Measurements from ENCODE around the gene HIPK1. TPM values are rescaled to one million over a fixed set of nuclear protein-coding genes. Genes with fewer than 3 reads are reported as not detected.

The HIPK1 gene
- total RNA-seq, 3 donors from 2014 or later (not counting 1 experiment from before 2014, with no cell fraction given): 238 to 283 (median 261) TPM

- H3K4me3 Mint-ChIP-seq: no peak overlapping the region
- Histone ChIP-seq H3K4me3 (ENCODE audit: low read length) (no peak overlapping the region), H3K4me1 (ENCODE audit: control insufficient read depth, insufficient read depth, low read length) (peaks cover 18% of the 10 kb centered on the region), H3K27ac (ENCODE audit: low read length) (no peak overlapping the region), H3K9me3 (ENCODE audit: control insufficient read depth, insufficient read depth, low read length) (no peaks in the 10 kb centered on the region), H3K27me3 (ENCODE audit: control insufficient read depth, insufficient read depth, low read length) (no peaks in the 10 kb centered on the region), H3K36me3 (ENCODE audit: control insufficient read depth, insufficient read depth, low read length) (peaks cover 32% of the 10 kb centered on the region)
- DNase-seq (no peak), ATAC-seq (no peak)
- H3K27me3 Mint-ChIP-seq (ENCODE audit: low read depth in 2 of 2): no peaks in the 10 kb centered on the region
- TF ChIP-seq CTCF (IDR thresholded peaks at IDR 0.05): no peak
- intact Hi-C loops (cut with micrococcal nuclease): no loop called here
- H3K27ac Mint-ChIP-seq: peak overlapping the region in 1 of 2 donors; percentile 43
- peaks cover 23% of the 10 kb centered on the region for H3K36me3 Mint-ChIP-seq
- H3K4me1 Mint-ChIP-seq: peaks cover 53 to 66% of the 10 kb centered on the region in 2 donors
- WGBS (ENCODE audit: insufficient coverage): no CpG with 5 or more reads among the region's 2 CpGs
- H3K9me3 Mint-ChIP-seq: no peaks in the 10 kb centered on the region
These were observed 22.6 kb downstream of the HIPK1 start for GRCh38 chr1:113951719-113952118.

GRCh38 chr1:113957984-113958383 is 28.9 kb downstream of the HIPK1 start:
- no CpG with 5 or more reads among the region's 1 CpG for WGBS (ENCODE audit: insufficient coverage)
- DNase-seq (no peak), ATAC-seq (no peak)
- Histone ChIP-seq H3K27ac (ENCODE audit: low read length) (no peak overlapping the region), H3K9me3 (ENCODE audit: control insufficient read depth, insufficient read depth, low read length) (no peaks in the 10 kb centered on the region), H3K4me3 (ENCODE audit: low read length) (no peak overlapping the region), H3K4me1 (ENCODE audit: control insufficient read depth, insufficient read depth, low read length) (peaks cover 3% of the 10 kb centered on the region), H3K27me3 (ENCODE audit: control insufficient read depth, insufficient read depth, low read length) (no peaks in the 10 kb centered on the region), H3K36me3 (ENCODE audit: control insufficient read depth, insufficient read depth, low read length) (peaks cover 81% of the 10 kb centered on the region)
- TF ChIP-seq CTCF (IDR thresholded peaks at IDR 0.05): no peak
- Mint-ChIP-seq H3K27ac (peak overlapping the region in 1 of 2 donors; percentile 53), H3K27me3 (ENCODE audit: low read depth in 2 of 2) (no peaks in the 10 kb centered on the region), H3K4me3 (no peak overlapping the region), H3K4me1 (peaks cover 22 to 33% of the 10 kb centered on the region in 2 donors), H3K36me3 (peaks cover 50% of the 10 kb centered on the region), H3K9me3 (no peaks in the 10 kb centered on the region)
- intact Hi-C loops (cut with micrococcal nuclease): no loop called here

GRCh38 chr1:113958691-113959090 is 29.6 kb downstream of the HIPK1 start:
- peaks cover 3% of the 10 kb centered on the region for H3K4me1 ChIP-seq (ENCODE audit: control insufficient read depth, insufficient read depth, low read length)
- H3K36me3 ChIP-seq (ENCODE audit: control insufficient read depth, insufficient read depth, low read length): peaks cover 83% of the 10 kb centered on the region
- peaks cover 55% of the 10 kb centered on the region for H3K36me3 Mint-ChIP-seq
- intact Hi-C loops (cut with micrococcal nuclease): no loop called here
- no peak overlapping the region for H3K4me3 Mint-ChIP-seq
- no peak for ATAC-seq
- H3K27ac ChIP-seq (ENCODE audit: low read length): no peak overlapping the region
- no peaks in the 10 kb centered on the region for H3K9me3 Mint-ChIP-seq
- peak overlapping the region in 1 of 2 donors; percentile 27 for H3K27ac Mint-ChIP-seq
- no peaks in the 10 kb centered on the region for H3K27me3 ChIP-seq (ENCODE audit: control insufficient read depth, insufficient read depth, low read length)
- no peak for TF ChIP-seq CTCF (IDR thresholded peaks at IDR 0.05)
- WGBS (ENCODE audit: insufficient coverage): no CpG with 5 or more reads among the region's 1 CpG
- H3K9me3 ChIP-seq (ENCODE audit: control insufficient read depth, insufficient read depth, low read length): no peaks in the 10 kb centered on the region
- peaks cover 28 to 39% of the 10 kb centered on the region in 2 donors for H3K4me1 Mint-ChIP-seq
- H3K27me3 Mint-ChIP-seq (ENCODE audit: low read depth in 2 of 2): no peaks in the 10 kb centered on the region
- no peak for DNase-seq
- H3K4me3 ChIP-seq (ENCODE audit: low read length): no peak overlapping the region

GRCh38 chr1:113963281-113963906 is 34.3 kb downstream of the HIPK1 start:
- ATAC-seq (peak; percentile 30 to 48 (median 34)), DNase-seq (peak in 1 of 2 donors; percentile 51)
- Mint-ChIP-seq H3K27ac (peak overlapping the region; percentile 25 to 85), H3K36me3 (peaks cover 57% of the 10 kb centered on the region), H3K27me3 (ENCODE audit: low read depth in 2 of 2) (no peaks in the 10 kb centered on the region), H3K9me3 (no peaks in the 10 kb centered on the region), H3K4me1 (peaks cover 33 to 35% of the 10 kb centered on the region in 2 donors), H3K4me3 (no peak overlapping the region)
- no peak overlapping the region for H3K27ac ChIP-seq (ENCODE audit: low read length)
- 92% methylated on average over 12 of the region's 12 CpGs for WGBS (ENCODE audit: insufficient coverage)
- intact Hi-C loops (cut with micrococcal nuclease): loop anchor here (2.0 kb wide), 1 partner anchor 17 kb away; no protein-coding TSS in a partner anchor
- no peaks in the 10 kb centered on the region for H3K4me1 ChIP-seq (ENCODE audit: control insufficient read depth, insufficient read depth, low read length)
- peaks cover 89% of the 10 kb centered on the region for H3K36me3 ChIP-seq (ENCODE audit: control insufficient read depth, insufficient read depth, low read length)
- no peaks in the 10 kb centered on the region for H3K9me3 ChIP-seq (ENCODE audit: control insufficient read depth, insufficient read depth, low read length)
- no peaks in the 10 kb centered on the region for H3K27me3 ChIP-seq (ENCODE audit: control insufficient read depth, insufficient read depth, low read length)
- no peak overlapping the region for H3K4me3 ChIP-seq (ENCODE audit: low read length)
- TF ChIP-seq CTCF (IDR thresholded peaks at IDR 0.05): no peak

Measured in natural killer cell (primary cell).